Measurements from ENCODE around the gene BICC1.

DNA sequence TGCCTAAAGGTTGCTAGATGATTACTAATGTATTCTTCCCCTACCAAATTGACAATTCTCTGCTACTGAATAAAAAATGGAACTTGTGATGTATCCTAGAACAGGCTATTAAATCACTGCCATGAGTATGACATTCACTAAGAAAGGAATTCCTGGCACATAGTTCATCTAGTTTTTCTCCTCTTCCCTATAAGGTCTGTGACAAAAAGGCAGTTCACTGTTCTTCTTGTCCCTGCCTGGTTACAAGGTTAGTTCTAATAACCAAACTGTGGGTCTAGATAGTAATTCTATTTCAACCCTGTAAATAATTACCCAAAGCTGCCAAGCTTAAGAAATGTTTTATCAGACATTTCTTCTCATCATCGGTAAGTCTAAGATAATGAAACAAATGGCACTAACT is 245.6 kb downstream of the BICC1 start:
- TF ChIP-seq, protein P1, sequence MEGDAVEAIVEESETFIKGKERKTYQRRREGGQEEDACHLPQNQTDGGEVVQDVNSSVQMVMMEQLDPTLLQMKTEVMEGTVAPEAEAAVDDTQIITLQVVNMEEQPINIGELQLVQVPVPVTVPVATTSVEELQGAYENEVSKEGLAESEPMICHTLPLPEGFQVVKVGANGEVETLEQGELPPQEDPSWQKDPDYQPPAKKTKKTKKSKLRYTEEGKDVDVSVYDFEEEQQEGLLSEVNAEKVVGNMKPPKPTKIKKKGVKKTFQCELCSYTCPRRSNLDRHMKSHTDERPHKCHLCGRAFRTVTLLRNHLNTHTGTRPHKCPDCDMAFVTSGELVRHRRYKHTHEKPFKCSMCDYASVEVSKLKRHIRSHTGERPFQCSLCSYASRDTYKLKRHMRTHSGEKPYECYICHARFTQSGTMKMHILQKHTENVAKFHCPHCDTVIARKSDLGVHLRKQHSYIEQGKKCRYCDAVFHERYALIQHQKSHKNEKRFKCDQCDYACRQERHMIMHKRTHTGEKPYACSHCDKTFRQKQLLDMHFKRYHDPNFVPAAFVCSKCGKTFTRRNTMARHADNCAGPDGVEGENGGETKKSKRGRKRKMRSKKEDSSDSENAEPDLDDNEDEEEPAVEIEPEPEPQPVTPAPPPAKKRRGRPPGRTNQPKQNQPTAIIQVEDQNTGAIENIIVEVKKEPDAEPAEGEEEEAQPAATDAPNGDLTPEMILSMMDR (conservative IDR thresholded peaks at IDR 0.05 in 1 of 2, IDR thresholded peaks at IDR 0.05 in 1 of 2; ENCODE audit: extremely low read depth in 1 of 2, insufficient read depth in 1 of 2, low read depth in 1 of 2, low read length in 2 of 2): no peak
- no peak for TF ChIP-seq EZH2 (IDR thresholded peaks at IDR 0.05; ENCODE audit: borderline replicate concordance, low read length)
